Tibial nerve (tissue), 3 donors: Measurements from ENCODE around the gene ANKZF1.

Source experiments
- POLR2A ChIP-seq, 2 donors: fragments of 450-650 bp; IDR thresholded peaks; one replicate each; pipeline ENCODE4 v1.6.1; 2017; ENCODE audit warnings: antibody characterized with exemption in 2 of 2, mild to moderate bottlenecking in 2 of 2, moderate library complexity in 2 of 2
- TF ChIP-seq, protein P1 (sequence below), 5 experiments: fragments of 200-600 bp in 3 of 5; fragments of 450-650 bp in 2 of 5; sonication (generic) in 3 of 5; IDR thresholded peaks; one replicate each; pipeline ENCODE4 v1.5.1; 2016 to 2019; ENCODE audit warnings: antibody characterized with exemption in 5 of 5, mild to moderate bottlenecking in 3 of 5, moderate library complexity in 2 of 5

DNA sequence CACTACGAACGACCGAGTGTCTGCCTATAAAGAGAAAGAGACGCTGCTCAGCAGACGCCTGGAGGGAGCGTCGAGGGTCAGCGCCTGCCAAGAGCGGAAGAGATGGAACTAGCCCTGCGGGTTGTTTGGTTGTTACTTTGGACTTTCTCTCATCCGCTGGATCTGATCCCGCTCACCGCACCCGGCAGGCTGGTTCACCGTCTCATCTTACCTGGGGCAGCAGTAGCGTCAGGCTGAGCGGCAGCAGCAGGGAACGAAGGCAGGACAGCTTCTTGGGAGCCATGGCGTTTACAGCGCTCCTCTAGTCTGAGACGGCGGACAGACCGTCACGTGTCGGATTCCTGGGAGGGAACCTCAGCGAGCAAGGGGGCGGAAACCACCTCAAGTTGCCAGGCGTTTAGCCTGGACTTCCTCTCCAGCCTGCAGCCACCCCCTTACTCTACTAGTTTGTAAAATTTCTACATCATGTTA lies 13.7 kb downstream of the ANKZF1 start:
- TF ChIP-seq, protein P1, sequence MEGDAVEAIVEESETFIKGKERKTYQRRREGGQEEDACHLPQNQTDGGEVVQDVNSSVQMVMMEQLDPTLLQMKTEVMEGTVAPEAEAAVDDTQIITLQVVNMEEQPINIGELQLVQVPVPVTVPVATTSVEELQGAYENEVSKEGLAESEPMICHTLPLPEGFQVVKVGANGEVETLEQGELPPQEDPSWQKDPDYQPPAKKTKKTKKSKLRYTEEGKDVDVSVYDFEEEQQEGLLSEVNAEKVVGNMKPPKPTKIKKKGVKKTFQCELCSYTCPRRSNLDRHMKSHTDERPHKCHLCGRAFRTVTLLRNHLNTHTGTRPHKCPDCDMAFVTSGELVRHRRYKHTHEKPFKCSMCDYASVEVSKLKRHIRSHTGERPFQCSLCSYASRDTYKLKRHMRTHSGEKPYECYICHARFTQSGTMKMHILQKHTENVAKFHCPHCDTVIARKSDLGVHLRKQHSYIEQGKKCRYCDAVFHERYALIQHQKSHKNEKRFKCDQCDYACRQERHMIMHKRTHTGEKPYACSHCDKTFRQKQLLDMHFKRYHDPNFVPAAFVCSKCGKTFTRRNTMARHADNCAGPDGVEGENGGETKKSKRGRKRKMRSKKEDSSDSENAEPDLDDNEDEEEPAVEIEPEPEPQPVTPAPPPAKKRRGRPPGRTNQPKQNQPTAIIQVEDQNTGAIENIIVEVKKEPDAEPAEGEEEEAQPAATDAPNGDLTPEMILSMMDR (IDR thresholded peaks at IDR 0.05): no peak
- no peak for TF ChIP-seq POLR2A (IDR thresholded peaks at IDR 0.05)
